Adrenal gland (tissue), 5 donors: ENCODE results near the gene KCNJ3.

ENCODE experiments used
- CTCF ChIP-seq, 6 experiments: fragments of 450-650 bp in 4 of 6; fragments of 200-600 bp in 2 of 6; sonication (generic) in 1 of 6; IDR thresholded peaks; 1 replicate in 5 of 6; 2 replicates in 1 of 6; pipeline versions ENCODE4 v1.5.1 to v1.8.0; 2016 to 2021; ENCODE audit warnings: antibody characterized with exemption in 6 of 6, mild to moderate bottlenecking in 2 of 6, moderate library complexity in 1 of 6
- POLR2A ChIP-seq, 2 donors: fragments of 450-650 bp; IDR thresholded peaks; one replicate each; pipeline ENCODE4 v1.6.1; 2017; ENCODE audit warnings: antibody characterized with exemption in 2 of 2, mild to moderate bottlenecking in 2 of 2, moderate library complexity in 1 of 2
- donor health status: DM: no; HTN: no; CAD: no.

GRCh38 chr2:154813636-154814035 is 115.1 kb downstream of the KCNJ3 start:
- TF ChIP-seq CTCF (IDR thresholded peaks at IDR 0.05): no peak
- TF ChIP-seq POLR2A (IDR thresholded peaks at IDR 0.05): no peak
